ENCODE measurements around the gene RASSF8. TPM values are rescaled to one million over a fixed set of nuclear protein-coding genes. Genes with fewer than 3 reads are reported as not detected.
"Not testable (repeated sequence)": the region's sequence is repeated elsewhere in the genome, so short reads cannot be mapped to it uniquely, and the experiment has no call there.

RASSF8 gene
- total RNA-seq, 1 donor: 97.4 TPM

GRCh38 chr12:26052652-26053051 is 94.2 kb downstream of the RASSF8 start:
- H2AFZ ChIP-seq (ENCODE audit: low read length): no peak overlapping the region
- no peaks in the 10 kb centered on the region for H3K36me3 ChIP-seq (ENCODE audit: insufficient read depth, low read length)
- TF ChIP-seq CTCF (IDR thresholded peaks at IDR 0.05; ENCODE audit: extremely low read depth, low read depth, low read length): no peak
- no peaks in the 10 kb centered on the region for H3K9me3 ChIP-seq (ENCODE audit: low read depth, low read length)
- H3K27ac ChIP-seq (ENCODE audit: low read depth, low read length): peak overlapping the region; percentile 49
- peaks cover 83% of the 10 kb centered on the region for H3K79me2 ChIP-seq (ENCODE audit: insufficient read depth, low read length)
- peak overlapping the region; percentile 45 for H3K4me2 ChIP-seq (ENCODE audit: insufficient read depth, low read length)
- no peak overlapping the region for H3K4me3 ChIP-seq (ENCODE audit: insufficient read depth, low read length)
- H3K4me1 ChIP-seq (ENCODE audit: insufficient read depth, low read length): peaks cover 25% of the 10 kb centered on the region
- DNase-seq (ENCODE audit: insufficient read length, low spot score, missing footprints): no peak
- peaks cover 19% of the 10 kb centered on the region for H4K20me1 ChIP-seq (ENCODE audit: insufficient read depth, low read length)
- no peaks in the 10 kb centered on the region for H3K27me3 ChIP-seq (ENCODE audit: insufficient read depth, low read length)

- peaks cover 25% of the 10 kb centered on the region for H3K4me1 ChIP-seq (ENCODE audit: insufficient read depth, low read length)
- no peaks in the 10 kb centered on the region for H3K36me3 ChIP-seq (ENCODE audit: insufficient read depth, low read length)
- no peaks in the 10 kb centered on the region for H3K27me3 ChIP-seq (ENCODE audit: insufficient read depth, low read length)
- TF ChIP-seq CTCF (IDR thresholded peaks at IDR 0.05; ENCODE audit: extremely low read depth, low read depth, low read length): no peak
- H3K27ac ChIP-seq (ENCODE audit: low read depth, low read length): no peak overlapping the region
- H3K9me3 ChIP-seq (ENCODE audit: low read depth, low read length): no peaks in the 10 kb centered on the region
- H3K4me3 ChIP-seq (ENCODE audit: insufficient read depth, low read length): no peak overlapping the region
- H3K4me2 ChIP-seq (ENCODE audit: insufficient read depth, low read length): no peak overlapping the region
- peaks cover 16% of the 10 kb centered on the region for H4K20me1 ChIP-seq (ENCODE audit: insufficient read depth, low read length)
- H2AFZ ChIP-seq (ENCODE audit: low read length): no peak overlapping the region
- peaks cover 79% of the 10 kb centered on the region for H3K79me2 ChIP-seq (ENCODE audit: insufficient read depth, low read length)
- no peak for DNase-seq (ENCODE audit: insufficient read length, low spot score, missing footprints)
These were observed 95.9 kb downstream of the RASSF8 start for GRCh38 chr12:26054383-26054782.

- Histone ChIP-seq H3K79me2 (ENCODE audit: insufficient read depth, low read length) (peaks cover 72% of the 10 kb centered on the region), H3K36me3 (ENCODE audit: insufficient read depth, low read length) (no peaks in the 10 kb centered on the region), H3K27ac (ENCODE audit: low read depth, low read length) (no peak overlapping the region), H3K9me3 (ENCODE audit: low read depth, low read length) (no peaks in the 10 kb centered on the region), H3K27me3 (ENCODE audit: insufficient read depth, low read length) (no peaks in the 10 kb centered on the region), H3K4me1 (ENCODE audit: insufficient read depth, low read length) (peaks cover 25% of the 10 kb centered on the region), H3K4me2 (ENCODE audit: insufficient read depth, low read length) (no peak overlapping the region), H4K20me1 (ENCODE audit: insufficient read depth, low read length) (peaks cover 16% of the 10 kb centered on the region), H3K4me3 (ENCODE audit: insufficient read depth, low read length) (no peak overlapping the region), H2AFZ (ENCODE audit: low read length) (no peak overlapping the region)
- no peak for TF ChIP-seq CTCF (IDR thresholded peaks at IDR 0.05; ENCODE audit: extremely low read depth, low read depth, low read length)
- peak; percentile 63 for DNase-seq (ENCODE audit: insufficient read length, low spot score, missing footprints)
These were observed 96.6 kb downstream of the RASSF8 start for GRCh38 chr12:26055087-26055486.

- Histone ChIP-seq H3K9me3 (ENCODE audit: low read depth, low read length) (no peaks in the 10 kb centered on the region), H3K27ac (ENCODE audit: low read depth, low read length) (no peak overlapping the region), H4K20me1 (ENCODE audit: insufficient read depth, low read length) (peaks cover 16% of the 10 kb centered on the region), H3K27me3 (ENCODE audit: insufficient read depth, low read length) (no peaks in the 10 kb centered on the region), H2AFZ (ENCODE audit: low read length) (no peak overlapping the region), H3K4me1 (ENCODE audit: insufficient read depth, low read length) (peaks cover 25% of the 10 kb centered on the region), H3K36me3 (ENCODE audit: insufficient read depth, low read length) (no peaks in the 10 kb centered on the region), H3K79me2 (ENCODE audit: insufficient read depth, low read length) (peaks cover 64% of the 10 kb centered on the region), H3K4me3 (ENCODE audit: insufficient read depth, low read length) (no peak overlapping the region), H3K4me2 (ENCODE audit: insufficient read depth, low read length) (no peak overlapping the region)
- no peak for TF ChIP-seq CTCF (IDR thresholded peaks at IDR 0.05; ENCODE audit: extremely low read depth, low read depth, low read length)
- DNase-seq (ENCODE audit: insufficient read length, low spot score, missing footprints): peak; percentile 64
These were observed 97.9 kb downstream of the RASSF8 start for GRCh38 chr12:26056335-26056734.

GRCh38 chr12:26057271-26057670 is 98.8 kb downstream of the RASSF8 start:
- H3K36me3 ChIP-seq (ENCODE audit: insufficient read depth, low read length); H3K27ac ChIP-seq (ENCODE audit: low read depth, low read length); H3K9me3 ChIP-seq (ENCODE audit: low read depth, low read length); H3K4me2 ChIP-seq (ENCODE audit: insufficient read depth, low read length); H3K4me3 ChIP-seq (ENCODE audit: insufficient read depth, low read length); H2AFZ ChIP-seq (ENCODE audit: low read length); DNase-seq (ENCODE audit: insufficient read length, low spot score, missing footprints); H3K27me3 ChIP-seq (ENCODE audit: insufficient read depth, low read length): not testable (repeated sequence)
- Histone ChIP-seq H3K4me1 (ENCODE audit: insufficient read depth, low read length) (peaks cover 29% of the 10 kb centered on the region), H3K79me2 (ENCODE audit: insufficient read depth, low read length) (peaks cover 59% of the 10 kb centered on the region), H4K20me1 (ENCODE audit: insufficient read depth, low read length) (peaks cover 16% of the 10 kb centered on the region)
